Ammon's horn (tissue), 1 donor: Measurements from ENCODE around the gene MESD.
"Not testable (repeated sequence)": the region's sequence is repeated elsewhere in the genome, so short reads cannot be mapped to it uniquely, and the experiment has no call there.

Experiments used
- DNase-seq: peaks from one replicate; pipeline ENCODE4 v3.0.0-alpha.2; 2016; ENCODE audit warnings: low spot score

MESD gene

GRCh38 chr15:80965454-80965853, 24.2 kb downstream of the MESD start:
- DNase-seq: not testable (repeated sequence)

- no peak for DNase-seq
Observed at GRCh38 chr15:80958818-80959495, 30.7 kb downstream of the MESD start.

- DNase-seq: no peak
Observed at GRCh38 chr15:80957976-80958375, 31.6 kb downstream of the MESD start.

- DNase-seq: peak; percentile 31
Observed at GRCh38 chr15:80957556-80957955, 32.1 kb downstream of the MESD start.

- peak; percentile 56 for DNase-seq
Observed at GRCh38 chr15:80955571-80956452, 33.8 kb downstream of the MESD start.

GRCh38 chr15:80953953-80954778, 35.5 kb downstream of the MESD start:
- DNase-seq: no peak

- no peak for DNase-seq
Observed at GRCh38 chr15:80953001-80953952, 36.3 kb downstream of the MESD start.

- DNase-seq: no peak
Observed at GRCh38 chr15:80951941-80952340, 37.7 kb downstream of the MESD start.

GRCh38 chr15:80950291-80951078, 39.1 kb downstream of the MESD start:
- DNase-seq: no peak

GRCh38 chr15:80949756-80950155, 39.9 kb downstream of the MESD start:
- no peak for DNase-seq

GRCh38 chr15:80948651-80949292, 40.8 kb downstream of the MESD start:
- no peak for DNase-seq

GRCh38 chr15:80946576-80946975, 43.0 kb downstream of the MESD start:
- no peak for DNase-seq

- no peak for DNase-seq
Observed at GRCh38 chr15:80945605-80946004, 44.0 kb downstream of the MESD start.

GRCh38 chr15:80944818-80945217, 44.8 kb downstream of the MESD start:
- DNase-seq: no peak

GRCh38 chr15:80942746-80943565, 46.7 kb downstream of the MESD start:
- peak; percentile 27 for DNase-seq

- DNase-seq: no peak
Observed at GRCh38 chr15:80942266-80942665, 47.4 kb downstream of the MESD start.

GRCh38 chr15:80940851-80941250, 48.8 kb downstream of the MESD start:
- no peak for DNase-seq

GRCh38 chr15:80940331-80940730, 49.3 kb downstream of the MESD start:
- no peak for DNase-seq

- no peak for DNase-seq
Observed at GRCh38 chr15:80939216-80939615, 50.4 kb downstream of the MESD start.
